ENCODE data around the gene LGR4. TPM values are rescaled to one million over a fixed set of nuclear protein-coding genes. Genes with fewer than 3 reads are reported as not detected.

LGR4 gene
- total RNA-seq, 1 experiment from 2014 or later = 59.8 TPM

- no peak for DNase-seq (ENCODE audit: extremely low read depth, low read depth)
Observed at GRCh38 chr11:27433742-27434141, 38.8 kb downstream of the LGR4 start.

- no peak for DNase-seq (ENCODE audit: extremely low read depth, low read depth)
Observed at GRCh38 chr11:27431808-27432207, 40.8 kb downstream of the LGR4 start.

GRCh38 chr11:27429761-27430393, 42.7 kb downstream of the LGR4 start:
- DNase-seq (ENCODE audit: extremely low read depth, low read depth) = no peak

GRCh38 chr11:27427183-27427980, 45.2 kb downstream of the LGR4 start:
- no peak for DNase-seq (ENCODE audit: extremely low read depth, low read depth)

GRCh38 chr11:27425814-27426213, 46.8 kb downstream of the LGR4 start:
- DNase-seq (ENCODE audit: extremely low read depth, low read depth) = no peak

GRCh38 chr11:27423125-27423524, 49.5 kb downstream of the LGR4 start:
- DNase-seq (ENCODE audit: extremely low read depth, low read depth) = peak; percentile 75

GRCh38 chr11:27421819-27422494, 50.6 kb downstream of the LGR4 start:
- DNase-seq (ENCODE audit: extremely low read depth, low read depth) = no peak

GRCh38 chr11:27420722-27421572, 51.6 kb downstream of the LGR4 start:
- DNase-seq (ENCODE audit: extremely low read depth, low read depth) = no peak

- no peak for DNase-seq (ENCODE audit: extremely low read depth, low read depth)
Observed at GRCh38 chr11:27420217-27420616, 52.4 kb downstream of the LGR4 start.

- no peak for DNase-seq (ENCODE audit: extremely low read depth, low read depth)
Observed at GRCh38 chr11:27418356-27418755, 54.2 kb downstream of the LGR4 start.

- DNase-seq (ENCODE audit: extremely low read depth, low read depth) = no peak
Observed at GRCh38 chr11:27416568-27417176, 55.9 kb downstream of the LGR4 start.

- DNase-seq (ENCODE audit: extremely low read depth, low read depth) = no peak
Observed at GRCh38 chr11:27414644-27415043, 57.9 kb downstream of the LGR4 start.

GRCh38 chr11:27413218-27413617, 59.4 kb downstream of the LGR4 start:
- DNase-seq (ENCODE audit: extremely low read depth, low read depth) = no peak

GRCh38 chr11:27412192-27412691, 60.3 kb downstream of the LGR4 start:
- no peak for DNase-seq (ENCODE audit: extremely low read depth, low read depth)

- DNase-seq (ENCODE audit: extremely low read depth, low read depth) = no peak
Observed at GRCh38 chr11:27411328-27411727, 61.3 kb downstream of the LGR4 start.

GRCh38 chr11:27410272-27410671, 62.3 kb downstream of the LGR4 start:
- no peak for DNase-seq (ENCODE audit: extremely low read depth, low read depth)

- no peak for DNase-seq (ENCODE audit: extremely low read depth, low read depth)
Observed at GRCh38 chr11:27409742-27410141, 62.8 kb downstream of the LGR4 start.

- DNase-seq (ENCODE audit: extremely low read depth, low read depth) = no peak
Observed at GRCh38 chr11:27409049-27409448, 63.5 kb downstream of the LGR4 start.

- DNase-seq (ENCODE audit: extremely low read depth, low read depth) = no peak
Observed at GRCh38 chr11:27408246-27408800, 64.3 kb downstream of the LGR4 start.

Data from NCI-H460 (cell line).